Activated naive CD8-positive, alpha-beta T cell treated with anti-CD3 and anti-CD28 coated beads, Interleukin-2, amount 10 ng/mL, durations not matched to agents 7 days and 5 days (primary cell): ENCODE results near the gene UBE2D2. TPM values are rescaled to one million over a fixed set of nuclear protein-coding genes. Genes with fewer than 3 reads are reported as not detected.

Source experiments
- ATAC-seq: fragments of 150-1000 bp; cut with Tn5 transposase; one replicate; pipeline ENCODE4 v1.10.0; 2021; ENCODE audit warnings: low read depth, moderate library complexity
- POLR2A ChIA-PET: fragments of 350-600 bp; sonication (Branson Sonifier 250); formaldehyde crosslinking; loops from one replicate; lab custom pipeline; 2021; ENCODE audit warnings: antibody characterized with exemption; lab: Charles Lee
- DNase-seq: peaks from one replicate; pipeline ENCODE4 v3.0.0; 2021
- H3K27ac Mint-ChIP-seq: one replicate; pipeline ENCODE4 v1.8.0; 2022; ENCODE audit warnings: mild to moderate bottlenecking, mixed read lengths
- H3K27me3 Mint-ChIP-seq: one replicate; pipeline ENCODE4 v1.8.0; 2022; ENCODE audit warnings: mild to moderate bottlenecking, moderate library complexity, mixed read lengths
- H3K36me3 Mint-ChIP-seq: one replicate; pipeline ENCODE4 v1.8.0; 2021; ENCODE audit warnings: mild to moderate bottlenecking, mixed read lengths
- H3K4me1 Mint-ChIP-seq: one replicate; pipeline ENCODE4 v1.8.0; 2021; ENCODE audit warnings: mixed read lengths
- H3K4me3 Mint-ChIP-seq: one replicate; pipeline ENCODE4 v1.8.0; 2022; ENCODE audit warnings: mild to moderate bottlenecking, moderate library complexity, mixed read lengths
- H3K9me3 Mint-ChIP-seq: one replicate; pipeline ENCODE4 v1.8.0; 2021; ENCODE audit warnings: mixed read lengths
- total RNA-seq, 2 experiments: library from RNA; stranded (reverse); gene quantifications; one replicate each; pipeline ENCODE4 v1.2.3, GENCODE V29; 2021

Gene UBE2D2
- total RNA-seq, 2 experiments from 2014 or later = 200 to 217 TPM

GRCh38 chr5:139642213-139642612 is 81.1 kb downstream of the UBE2D2 start:
- H3K27ac Mint-ChIP-seq = no peak overlapping the region
- no peaks in the 10 kb centered on the region for H3K36me3 Mint-ChIP-seq
- POLR2A ChIA-PET = no interaction called here
- ATAC-seq = no peak
- peaks cover 18% of the 10 kb centered on the region for H3K27me3 Mint-ChIP-seq
- no peak for DNase-seq
- peaks cover 15% of the 10 kb centered on the region for H3K4me1 Mint-ChIP-seq
- H3K9me3 Mint-ChIP-seq = no peaks in the 10 kb centered on the region
- no peak overlapping the region for H3K4me3 Mint-ChIP-seq

- no peak for DNase-seq
- Mint-ChIP-seq H3K27me3 (peaks cover 25% of the 10 kb centered on the region), H3K36me3 (no peaks in the 10 kb centered on the region), H3K9me3 (no peaks in the 10 kb centered on the region), H3K27ac (no peak overlapping the region), H3K4me1 (peaks cover 19% of the 10 kb centered on the region), H3K4me3 (no peak overlapping the region)
- ATAC-seq = no peak
- POLR2A ChIA-PET = no interaction called here
These were observed 82.0 kb downstream of the UBE2D2 start for GRCh38 chr5:139642891-139643871.

- no peaks in the 10 kb centered on the region for H3K36me3 Mint-ChIP-seq
- H3K4me1 Mint-ChIP-seq = peaks cover 13% of the 10 kb centered on the region
- POLR2A ChIA-PET = no interaction called here
- peaks cover 27% of the 10 kb centered on the region for H3K27me3 Mint-ChIP-seq
- no peak overlapping the region for H3K27ac Mint-ChIP-seq
- H3K9me3 Mint-ChIP-seq = no peaks in the 10 kb centered on the region
- H3K4me3 Mint-ChIP-seq = no peak overlapping the region
- DNase-seq = no peak
- ATAC-seq = no peak
These were observed 82.9 kb downstream of the UBE2D2 start for GRCh38 chr5:139644001-139644456.

- no peak overlapping the region for H3K27ac Mint-ChIP-seq
- H3K4me3 Mint-ChIP-seq = no peak overlapping the region
- DNase-seq = no peak
- ATAC-seq = no peak
- peaks cover 34% of the 10 kb centered on the region for H3K27me3 Mint-ChIP-seq
- peaks cover 16% of the 10 kb centered on the region for H3K4me1 Mint-ChIP-seq
- H3K36me3 Mint-ChIP-seq = no peaks in the 10 kb centered on the region
- POLR2A ChIA-PET = interaction anchor here (0.6 kb wide), 1 partner anchor 58 kb away, joined by 3 read pairs; no protein-coding TSS in a partner anchor
- H3K9me3 Mint-ChIP-seq = no peaks in the 10 kb centered on the region
These were observed 83.7 kb downstream of the UBE2D2 start for GRCh38 chr5:139644646-139645429.

- DNase-seq (no peak), ATAC-seq (no peak)
- H3K9me3 Mint-ChIP-seq = no peaks in the 10 kb centered on the region
- H3K36me3 Mint-ChIP-seq = no peaks in the 10 kb centered on the region
- POLR2A ChIA-PET = interaction anchor here (0.6 kb wide), 1 partner anchor 58 kb away, joined by 3 read pairs; no protein-coding TSS in a partner anchor
- H3K27ac Mint-ChIP-seq = no peak overlapping the region
- H3K4me3 Mint-ChIP-seq = no peak overlapping the region
- peaks cover 40% of the 10 kb centered on the region for H3K27me3 Mint-ChIP-seq
- H3K4me1 Mint-ChIP-seq = peaks cover 16% of the 10 kb centered on the region
These were observed 84.3 kb downstream of the UBE2D2 start for GRCh38 chr5:139645430-139645871.

GRCh38 chr5:139646111-139646510 is 85.0 kb downstream of the UBE2D2 start:
- Mint-ChIP-seq H3K4me1 (peaks cover 16% of the 10 kb centered on the region), H3K4me3 (no peak overlapping the region), H3K9me3 (no peaks in the 10 kb centered on the region), H3K36me3 (no peaks in the 10 kb centered on the region), H3K27me3 (peaks cover 47% of the 10 kb centered on the region), H3K27ac (no peak overlapping the region)
- POLR2A ChIA-PET = interaction anchor here (1.2 kb wide), 1 partner anchor 24 kb away, joined by 3 read pairs; no protein-coding TSS in a partner anchor
- ATAC-seq (no peak), DNase-seq (no peak)

GRCh38 chr5:139646912-139647505 is 85.9 kb downstream of the UBE2D2 start:
- Mint-ChIP-seq H3K27me3 (peaks cover 54% of the 10 kb centered on the region), H3K27ac (no peak overlapping the region)
- POLR2A ChIA-PET = interaction anchor here (1.2 to 1.8 kb wide), 5 partner anchors 9 to 23 kb away, joined by 3 to 14 read pairs (median 6); no protein-coding TSS in a partner anchor

GRCh38 chr5:139647506-139648204 is 86.5 kb downstream of the UBE2D2 start:
- peaks cover 26% of the 10 kb centered on the region for H3K4me1 Mint-ChIP-seq
- H3K27ac Mint-ChIP-seq = no peak overlapping the region
- peak; percentile 6 for ATAC-seq
- H3K27me3 Mint-ChIP-seq = peaks cover 61% of the 10 kb centered on the region
- peak; percentile 27 for DNase-seq
- H3K9me3 Mint-ChIP-seq = no peaks in the 10 kb centered on the region
- POLR2A ChIA-PET = interaction anchor here (0.8 to 1.8 kb wide), 8 partner anchors 9 to 165 kb away, joined by 4 to 14 read pairs (median 5); partner anchors contain the start of genes STING1 and UBE2D2
- peak overlapping the region; percentile 60 for H3K4me3 Mint-ChIP-seq
- no peaks in the 10 kb centered on the region for H3K36me3 Mint-ChIP-seq

More at GRCh38 chr5:139646912-139647505, 85.9 kb downstream of the UBE2D2 start:
- H3K36me3 Mint-ChIP-seq = no peaks in the 10 kb centered on the region
- H3K4me3 Mint-ChIP-seq = no peak overlapping the region
- ATAC-seq (no peak), DNase-seq (peak; percentile 27)
- peaks cover 20% of the 10 kb centered on the region for H3K4me1 Mint-ChIP-seq
- H3K9me3 Mint-ChIP-seq = no peaks in the 10 kb centered on the region

- H3K36me3 Mint-ChIP-seq = no peaks in the 10 kb centered on the region
- peaks cover 33% of the 10 kb centered on the region for H3K4me1 Mint-ChIP-seq
- no peak within 1 kb of the TSS for H3K27ac Mint-ChIP-seq
- POLR2A ChIA-PET = interaction anchor here (0.8 to 1.8 kb wide), 9 partner anchors 10 to 166 kb away, joined by 3 to 14 read pairs (median 5); partner anchors contain the start of genes STING1 and UBE2D2
- DNase-seq (peak; percentile 75), ATAC-seq (peak; percentile 59)
- peak within 1 kb of the TSS; percentile 60 for H3K4me3 Mint-ChIP-seq
- H3K9me3 Mint-ChIP-seq = no peaks in the 10 kb centered on the region
- peaks cover 65% of the 10 kb centered on the region for H3K27me3 Mint-ChIP-seq
These were observed 87.3 kb downstream of the UBE2D2 start, which contains the start of gene CXXC5 for GRCh38 chr5:139648205-139649081. CXXC5 (plus strand) TSS chr5:139648349; CDS start chr5:139680524, 32,175 bp downstream.

- H3K4me3 Mint-ChIP-seq = peak overlapping the region; percentile 80
- no peak for ATAC-seq
- no peak overlapping the region for H3K27ac Mint-ChIP-seq
- H3K27me3 Mint-ChIP-seq = peaks cover 72% of the 10 kb centered on the region
- H3K9me3 Mint-ChIP-seq = no peaks in the 10 kb centered on the region
- no peaks in the 10 kb centered on the region for H3K36me3 Mint-ChIP-seq
- POLR2A ChIA-PET = interaction anchor here (1.8 kb wide), 1 partner anchor 11 kb away, joined by 8 read pairs; no protein-coding TSS in a partner anchor
- peak; percentile 55 for DNase-seq
- H3K4me1 Mint-ChIP-seq = peaks cover 38% of the 10 kb centered on the region
These were observed 88.2 kb downstream of the UBE2D2 start for GRCh38 chr5:139649082-139649991.
